ENCODE measurements around the gene AQP1.

AQP1 gene

DNA sequence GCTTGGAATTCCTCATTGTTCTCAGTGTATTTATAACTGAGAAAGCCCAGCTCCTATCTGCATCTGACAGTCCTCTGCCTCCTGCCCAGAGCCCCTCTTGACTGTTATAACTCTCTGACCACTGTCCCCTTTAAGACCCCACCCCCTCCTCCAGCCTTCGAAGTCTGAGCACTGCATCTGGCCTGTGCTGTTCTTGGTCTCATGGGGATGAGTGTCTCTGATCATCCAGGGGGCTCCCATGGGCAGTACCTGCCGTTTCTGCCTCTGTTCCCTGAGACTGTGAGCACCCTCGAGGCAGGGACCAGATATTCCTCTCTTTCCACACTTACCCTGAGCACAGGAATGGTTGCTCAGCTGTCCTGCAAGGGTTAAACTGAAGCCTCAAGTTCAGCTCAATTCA, 59.8 kb downstream of the AQP1 start:
- FAIRE-seq (no peak), DNase-seq (ENCODE audit: low spot score) (no peak)

- no peak for DNase-seq (ENCODE audit: low spot score)
- FAIRE-seq = peak; percentile 68
Measured at GRCh38 chr7:30971840-30972563, 60.3 kb downstream of the AQP1 start.

- peak; percentile 40 for FAIRE-seq
- no peak for DNase-seq (ENCODE audit: low spot score)
Measured at GRCh38 chr7:30973292-30973691, 61.6 kb downstream of the AQP1 start.

DNA sequence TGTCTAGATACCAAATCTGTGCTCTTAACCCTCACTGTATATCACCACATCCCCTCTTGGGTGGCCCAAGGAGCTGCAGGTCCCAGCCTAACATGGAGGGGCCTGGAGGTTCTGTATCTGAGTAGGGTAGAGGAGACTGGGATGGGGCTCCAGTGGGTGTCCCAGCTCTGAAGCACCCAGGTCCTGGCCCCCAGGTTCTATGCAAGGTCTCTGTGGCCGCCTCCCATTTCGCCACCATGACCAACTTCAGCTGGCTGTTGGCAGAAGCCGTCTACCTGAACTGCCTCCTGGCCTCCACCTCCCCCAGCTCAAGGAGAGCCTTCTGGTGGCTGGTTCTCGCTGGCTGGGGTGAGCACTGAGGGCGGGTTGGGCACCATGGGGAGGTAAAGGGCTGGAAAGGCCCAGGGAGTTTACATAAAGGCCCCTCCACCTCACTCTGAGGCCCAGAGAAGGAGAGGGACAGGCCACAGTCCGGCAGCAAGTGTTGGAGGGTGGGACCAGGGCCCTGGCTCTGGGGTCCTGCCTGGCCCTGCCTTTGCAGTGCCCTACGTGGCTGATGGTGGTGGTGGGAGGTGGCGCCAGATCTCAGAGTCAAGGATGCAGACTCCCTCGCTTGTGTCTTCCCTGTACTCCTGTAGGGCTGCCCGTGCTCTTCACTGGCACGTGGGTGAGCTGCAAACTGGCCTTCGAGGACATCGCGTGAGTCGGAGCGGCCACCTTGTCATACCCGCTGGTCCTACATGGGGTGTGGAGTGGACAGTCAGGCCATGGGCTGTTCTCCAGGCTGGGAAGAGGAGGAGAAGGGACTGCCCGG, 62.3 kb downstream of the AQP1 start:
- peak; percentile 71 for FAIRE-seq
- DNase-seq (ENCODE audit: low spot score) = no peak

DNA sequence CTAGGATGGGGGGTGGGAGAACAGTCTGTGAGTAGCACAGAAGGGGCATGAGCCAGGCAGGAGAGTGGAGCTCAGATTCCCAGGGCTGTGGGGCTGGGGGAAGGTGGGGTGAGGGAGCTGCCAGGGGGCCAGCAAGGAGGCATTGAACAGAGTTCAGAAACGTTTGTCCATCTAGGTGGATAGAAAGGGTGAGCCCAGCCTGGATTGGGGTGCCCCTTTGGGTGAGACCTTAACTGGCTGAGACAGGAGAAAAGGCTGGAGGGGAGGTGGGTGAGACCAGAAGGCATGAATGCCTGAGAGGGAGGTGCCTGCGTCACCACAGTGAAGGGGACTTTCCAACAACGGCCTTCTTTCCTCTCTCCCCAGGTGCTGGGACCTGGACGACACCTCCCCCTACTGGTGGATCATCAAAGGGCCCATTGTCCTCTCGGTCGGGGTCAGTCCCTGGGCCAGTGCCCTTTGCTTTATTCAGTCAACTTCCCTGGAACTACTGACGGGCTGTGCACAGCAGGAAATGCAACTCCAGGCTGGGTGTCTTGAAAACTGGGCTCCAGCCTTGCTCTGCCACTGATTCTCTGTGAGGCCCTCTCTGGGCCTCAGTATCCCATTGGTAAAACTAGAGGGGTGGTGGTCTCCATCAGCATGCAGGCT, 63.1 kb downstream of the AQP1 start:
- DNase-seq (ENCODE audit: low spot score) (peak; percentile 61), FAIRE-seq (peak; percentile 69)
